CD4-positive, CD25-positive, alpha-beta regulatory T cell (primary cell): Measurements from ENCODE around the gene ZBTB8B. TPM values are rescaled to one million over a fixed set of nuclear protein-coding genes. Genes with fewer than 3 reads are reported as not detected.

Source experiments
- polyA plus RNA-seq, 4 donors: library from polyadenylated mRNA; unstranded; fragments of 300-500 nt; fragmentation: Illumina TruSeq; gene quantifications; one replicate each; pipeline ENCODE4 v1.2.3, GENCODE V29; 2021
- total RNA-seq: library from RNA; stranded (reverse); gene quantifications from one replicate; pipeline ENCODE4 v1.2.3, GENCODE V29; 2022

Gene ZBTB8B
- total and polyA plus RNA-seq, 5 donors from 2014 or later = not detected

Other genes with a start within 250 kb of the ZBTB8B start
- 14.2 TPM for gene TMEM234, start 242.7 kb upstream of the ZBTB8B start, total RNA-seq
- 1 to 10 TPM; 4.6 to 6.2 (median 5.5) TPM for gene TMEM234, start 242.7 kb upstream of the ZBTB8B start, polyA plus RNA-seq
- gene EIF3I, start 242.7 kb upstream of the ZBTB8B start, total RNA-seq = 123 TPM
- 100 to 1,000 TPM; 191 to 216 (median 204) TPM for gene EIF3I, start 242.7 kb upstream of the ZBTB8B start, polyA plus RNA-seq
- gene FAM167B, start 217.8 kb upstream of the ZBTB8B start, total RNA-seq = 0.44 TPM
- not detected for gene FAM167B, start 217.8 kb upstream of the ZBTB8B start, polyA plus RNA-seq
- gene LCK, start 213.8 kb upstream of the ZBTB8B start, total RNA-seq = 388 TPM
- gene LCK, start 213.8 kb upstream of the ZBTB8B start, polyA plus RNA-seq = 1,000 to 10,000 TPM in 2 of 4 donors, 100 to 1,000 TPM in 2; 968 to 1,114 (median 1,027) TPM
- gene HDAC1, start 173.0 kb upstream of the ZBTB8B start, total RNA-seq = 98.2 TPM
- gene HDAC1, start 173.0 kb upstream of the ZBTB8B start, polyA plus RNA-seq = 100 to 1,000 TPM; 132 to 150 (median 147) TPM
- 27.5 TPM for gene MARCKSL1, start 128.8 kb upstream of the ZBTB8B start, total RNA-seq
- 10 to 100 TPM; 34.4 to 59.4 (median 48.7) TPM for gene MARCKSL1, start 128.8 kb upstream of the ZBTB8B start, polyA plus RNA-seq
- 43.2 TPM for gene FAM229A, start 102.6 kb upstream of the ZBTB8B start, total RNA-seq
- gene FAM229A, start 102.6 kb upstream of the ZBTB8B start, polyA plus RNA-seq = under 1 TPM in 2 of 4 donors, not detected in 2; 0.14 to 0.31 TPM
- gene TSSK3, start 102.5 kb upstream of the ZBTB8B start, total RNA-seq = 0.76 TPM
- gene TSSK3, start 102.5 kb upstream of the ZBTB8B start, polyA plus RNA-seq = 1 to 10 TPM in 2 of 4 donors, not detected in 2; 1.1 to 1.9 TPM
- gene BSDC1, start 70.6 kb upstream of the ZBTB8B start, total RNA-seq = 198 TPM
- gene BSDC1, start 70.6 kb upstream of the ZBTB8B start, polyA plus RNA-seq = 10 to 100 TPM; 27.3 to 45.4 (median 40.1) TPM
- gene ZBTB8A, start 74.4 kb downstream of the ZBTB8B start, total RNA-seq = 0.12 TPM
- not detected for gene ZBTB8A, start 74.4 kb downstream of the ZBTB8B start, polyA plus RNA-seq
- gene ZBTB8OS, start 185.5 kb downstream of the ZBTB8B start, total RNA-seq = 40.8 TPM
- gene ZBTB8OS, start 185.5 kb downstream of the ZBTB8B start, polyA plus RNA-seq = 100 to 1,000 TPM in 1 of 4 donors, 10 to 100 TPM in 3; 72.9 to 117 (median 89.0) TPM
- 139 TPM for gene RBBP4, start 186.1 kb downstream of the ZBTB8B start, total RNA-seq
- gene RBBP4, start 186.1 kb downstream of the ZBTB8B start, polyA plus RNA-seq = 100 to 1,000 TPM; 256 to 312 (median 288) TPM
- not detected for gene SYNC, start 237.7 kb downstream of the ZBTB8B start, total RNA-seq
- not detected for gene SYNC, start 237.7 kb downstream of the ZBTB8B start, polyA plus RNA-seq